ENCODE measurements around the gene MBD4. TPM values are rescaled to one million over a fixed set of nuclear protein-coding genes. Genes with fewer than 3 reads are reported as not detected.

Gene MBD4
- total RNA-seq, 1 experiment from 2014 or later, result 15.7 TPM

DNA sequence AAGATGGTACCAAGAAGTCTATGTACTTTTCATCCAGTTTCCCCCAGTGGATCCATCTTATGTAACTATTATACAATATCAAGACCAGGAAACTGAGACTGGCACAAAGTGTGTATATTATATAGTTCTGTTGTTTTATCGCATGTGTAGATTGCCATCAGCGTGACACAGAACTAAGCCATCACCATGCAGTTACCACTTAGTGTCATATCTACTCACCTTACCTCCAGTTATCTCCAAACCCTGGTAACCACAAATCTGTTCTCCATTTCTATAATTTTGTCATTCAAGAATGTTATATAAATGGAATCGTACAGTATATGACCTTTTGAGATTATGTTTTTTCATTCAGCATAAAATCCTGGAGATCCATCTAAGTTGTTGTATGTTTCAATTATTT lies 23.3 kb upstream of the MBD4 start:
- Histone ChIP-seq H3K9me2 (ENCODE audit: insufficient read depth) (no peaks in the 10 kb centered on the region), H3K27me3 (ENCODE audit: insufficient read depth, low read length) (no peaks in the 10 kb centered on the region), H2AFZ (ENCODE audit: low read depth, low read length, poor library complexity, severe bottlenecking) (no peak overlapping the region), H3K4me1 (ENCODE audit: control insufficient read depth in 1 of 2, insufficient read depth in 2 of 2, low read length in 2 of 2) (peaks cover 0 to 5% of the 10 kb centered on the region in 2 experiments; a peak in 1 of 4 replicates), H3K4me2 (ENCODE audit: low read length) (no peak overlapping the region), H3K4me3 (replicated peaks in 1 of 2; ENCODE audit: low read depth in 1 of 2, low read length in 2 of 2) (no peak overlapping the region), H4K20me1 (ENCODE audit: insufficient read depth) (no peaks in the 10 kb centered on the region), H3K9ac (ENCODE audit: low read length) (no peak overlapping the region), H3K9me3 (ENCODE audit: control insufficient read depth in 1 of 2, insufficient read depth in 1 of 2, low read depth in 1 of 2, low read length in 2 of 2) (no peaks in the 10 kb centered on the region), H3K79me2 (ENCODE audit: insufficient read depth, low read length) (no peaks in the 10 kb centered on the region), H3K27ac (ENCODE audit: low read depth, low read length) (no peak overlapping the region), H3K36me3 (ENCODE audit: control insufficient read depth in 1 of 2, insufficient read depth in 2 of 2, low read length in 2 of 2) (0 out of 4 replicates have a peak, but pooled peaks cover 0 to 4% of the 10 kb centered on the region in 2 experiments)
- TF ChIP-seq SIN3A (IDR thresholded peaks at IDR 0.05; ENCODE audit: low read depth) (no peak), EZH2 (IDR thresholded peaks at IDR 0.05) (no peak), JUND (IDR thresholded peaks at IDR 0.05) (no peak), TCF7L2 (IDR thresholded peaks at IDR 0.05; ENCODE audit: borderline replicate concordance, extremely low read depth, insufficient read depth, insufficient read length) (no peak), EZH2phosphoT487 (IDR thresholded peaks at IDR 0.05; ENCODE audit: borderline replicate concordance) (no peak), YY1 (IDR thresholded peaks at IDR 0.05; ENCODE audit: extremely low read depth, insufficient replicate concordance, low read depth, low read length) (no peak), EGR1 (IDR thresholded peaks at IDR 0.05; ENCODE audit: low read depth) (no peak), SP1 (IDR thresholded peaks at IDR 0.05; ENCODE audit: low read depth) (no peak), CBX3 (IDR thresholded peaks at IDR 0.05; ENCODE audit: low read depth) (no peak), ZNF274 (IDR thresholded peaks at IDR 0.05; ENCODE audit: low read depth, low read length) (no peak)
- TF ChIP-seq, protein P1, sequence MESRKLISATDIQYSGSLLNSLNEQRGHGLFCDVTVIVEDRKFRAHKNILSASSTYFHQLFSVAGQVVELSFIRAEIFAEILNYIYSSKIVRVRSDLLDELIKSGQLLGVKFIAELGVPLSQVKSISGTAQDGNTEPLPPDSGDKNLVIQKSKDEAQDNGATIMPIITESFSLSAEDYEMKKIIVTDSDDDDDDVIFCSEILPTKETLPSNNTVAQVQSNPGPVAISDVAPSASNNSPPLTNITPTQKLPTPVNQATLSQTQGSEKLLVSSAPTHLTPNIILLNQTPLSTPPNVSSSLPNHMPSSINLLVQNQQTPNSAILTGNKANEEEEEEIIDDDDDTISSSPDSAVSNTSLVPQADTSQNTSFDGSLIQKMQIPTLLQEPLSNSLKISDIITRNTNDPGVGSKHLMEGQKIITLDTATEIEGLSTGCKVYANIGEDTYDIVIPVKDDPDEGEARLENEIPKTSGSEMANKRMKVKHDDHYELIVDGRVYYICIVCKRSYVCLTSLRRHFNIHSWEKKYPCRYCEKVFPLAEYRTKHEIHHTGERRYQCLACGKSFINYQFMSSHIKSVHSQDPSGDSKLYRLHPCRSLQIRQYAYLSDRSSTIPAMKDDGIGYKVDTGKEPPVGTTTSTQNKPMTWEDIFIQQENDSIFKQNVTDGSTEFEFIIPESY (IDR thresholded peaks at IDR 0.05; ENCODE audit: extremely low read depth, insufficient replicate concordance, low read length), result no peak
- BruUV-seq (replicated peaks), result no TSS peak
- DNase-seq (ENCODE audit: low read depth, low spot score), result no peak
- POLR2A ChIA-PET, result no interaction called here
- CTCF ChIA-PET, result no interaction called here
- RAD21 ChIA-PET (ENCODE audit: low non-redundant PET in 1 of 2, low total read pairs in 2 of 2, uncharacterized antibody in 2 of 2, unreplicated experiment in 2 of 2), result no interaction called here
- no peak for ATAC-seq
- intact Hi-C loops (cut with micrococcal nuclease), result no loop called here

Measured in HCT116 (cell line).